PC-9 (cell line): Measurements from ENCODE around the gene TLL2. TPM values are rescaled to one million over a fixed set of nuclear protein-coding genes. Genes with fewer than 3 reads are reported as not detected.

Experiments
- BruUV-seq: library from RNA; stranded (reverse); fragments of 400-500 nt; replicated peaks from 2 replicates; lab custom pipeline; 2021; lab: Mats Ljungman, UMichigan
- CTCF ChIA-PET: fragments of 300-600 bp; sonication (Branson Sonifier 250); formaldehyde crosslinking; loops from one replicate; lab custom pipeline; 2022; ENCODE audit warnings: antibody characterized with exemption; lab: Charles Lee
- POLR2A ChIA-PET: fragments of 300-600 bp; sonication (Branson Sonifier 250); formaldehyde crosslinking; loops from one replicate; lab custom pipeline; 2022; ENCODE audit warnings: antibody characterized with exemption; ENCODE audit not compliant: unreplicated experiment; lab: Charles Lee
- DNase-seq, 2 experiments: peaks; one replicate each; pipeline versions ENCODE4 v3.0.0 to v3.0.0-alpha.2; 2015 to 2022; ENCODE audit warnings: mixed read lengths in 1 of 2
- H2AFZ ChIP-seq: fragments of 200-600 bp; sonication (generic); 2 replicates; pipeline ENCODE4 v1.8.1; 2017; ENCODE audit warnings: antibody characterized with exemption
- H3F3A ChIP-seq: fragments of 200-600 bp; sonication (generic); 2 replicates; pipeline ENCODE4 v1.8.1; 2017; ENCODE audit warnings: antibody characterized with exemption, mild to moderate bottlenecking, low read depth; ENCODE audit not compliant: insufficient read depth
- H3K27ac ChIP-seq: fragments of 200-600 bp; sonication (generic); 2 replicates; pipeline ENCODE4 v1.6.1; 2016; ENCODE audit warnings: mixed run types
- H3K27me3 ChIP-seq: fragments of 200-600 bp; sonication (generic); 2 replicates; pipeline ENCODE4 v1.6.1; 2016; ENCODE audit warnings: low read depth, mixed run types; ENCODE audit not compliant: insufficient read depth
- H3K36me3 ChIP-seq: fragments of 200-600 bp; sonication (generic); 2 replicates; pipeline ENCODE4 v1.6.1; 2016; ENCODE audit warnings: low read depth, mixed run types
- H3K4me1 ChIP-seq: fragments of 200-600 bp; sonication (generic); replicated peaks from 2 replicates; pipeline ENCODE4 v1.6.1; 2016; ENCODE audit warnings: mixed run types; ENCODE audit not compliant: insufficient read depth
- H3K4me2 ChIP-seq: fragments of 200-600 bp; sonication (generic); 2 replicates; pipeline ENCODE4 v1.6.1; 2017; ENCODE audit warnings: mixed run types
- H3K4me3 ChIP-seq: fragments of 200-600 bp; sonication (generic); 2 replicates; pipeline ENCODE4 v1.6.1; 2016; ENCODE audit warnings: mixed run types
- H3K79me2 ChIP-seq: fragments of 200-600 bp; sonication (generic); 2 replicates; pipeline ENCODE4 v1.6.1; 2017; ENCODE audit warnings: low read depth, mixed run types
- H3K9me2 ChIP-seq: fragments of 200-600 bp; sonication (generic); 2 replicates; pipeline ENCODE4 v1.8.1; 2017; ENCODE audit warnings: mild to moderate bottlenecking; ENCODE audit not compliant: insufficient read depth
- H3K9me3 ChIP-seq: fragments of 200-600 bp; sonication (generic); 2 replicates; pipeline ENCODE4 v1.8.1; 2016; ENCODE audit warnings: low read depth; ENCODE audit not compliant: insufficient read depth
- H4K20me1 ChIP-seq: fragments of 200-600 bp; sonication (generic); 2 replicates; pipeline ENCODE4 v1.8.1; 2017; ENCODE audit not compliant: insufficient read depth
- CTCF ChIP-seq: fragments of 200-600 bp; sonication (generic); conservative IDR thresholded peaks from 2 replicates; pipeline ENCODE4 v1.6.1; 2017; ENCODE audit warnings: mixed run types, antibody characterized with exemption, mild to moderate bottlenecking, moderate library complexity
- EZH2 ChIP-seq: fragments of 200-600 bp; sonication (generic); IDR thresholded peaks from 2 replicates; pipeline ENCODE4 v1.8.0; 2017; ENCODE audit warnings: antibody characterized with exemption, low read depth
- intact Hi-C: fragments of 100-400 bp; cut with micrococcal nuclease; formaldehyde crosslinking; loops from one replicate; pipeline ENCODE4 v1.10.0; 2022; ENCODE audit not compliant: unreplicated experiment
- total RNA-seq: library from RNA; stranded (reverse); gene quantifications from 2 replicates; pipeline ENCODE4 v1.2.3, GENCODE V29; 2021

The TLL2 gene
- total RNA-seq, 1 experiment from 2014 or later = not detected

GRCh38 chr10:96389785-96390184 is 123.9 kb downstream of the TLL2 start:
- no peaks in the 10 kb centered on the region for H4K20me1 ChIP-seq
- BruUV-seq = no TSS peak
- H3K4me3 ChIP-seq = no peak overlapping the region
- no peak overlapping the region for H3K27ac ChIP-seq
- ChIA-PET CTCF (no interaction called here), POLR2A (no interaction called here)
- no peaks in the 10 kb centered on the region for H3K9me3 ChIP-seq
- H3K9me2 ChIP-seq = no peaks in the 10 kb centered on the region
- no peak overlapping the region for H2AFZ ChIP-seq
- TF ChIP-seq CTCF (no peak), EZH2 (no peak)
- DNase-seq = no peak
- H3K4me2 ChIP-seq = no peak overlapping the region
- H3K4me1 ChIP-seq = no peaks in the 10 kb centered on the region
- peaks cover 2% of the 10 kb centered on the region; the same call in 1 of the 2 replicates for H3K27me3 ChIP-seq
- no peaks in the 10 kb centered on the region for H3K36me3 ChIP-seq
- H3F3A ChIP-seq = no peaks in the 10 kb centered on the region
- H3K79me2 ChIP-seq = no peaks in the 10 kb centered on the region
- intact Hi-C loops = no loop called here

GRCh38 chr10:96387601-96388000 is 126.1 kb downstream of the TLL2 start:
- Histone ChIP-seq H2AFZ (no peak overlapping the region), H3K9me2 (no peaks in the 10 kb centered on the region), H3K4me2 (no peak overlapping the region), H3K4me3 (no peak overlapping the region), H3K27me3 (no peaks in the 10 kb centered on the region), H3K4me1 (no peaks in the 10 kb centered on the region), H3K9me3 (no peaks in the 10 kb centered on the region), H3K36me3 (no peaks in the 10 kb centered on the region), H3K27ac (no peak overlapping the region), H4K20me1 (no peaks in the 10 kb centered on the region), H3F3A (no peaks in the 10 kb centered on the region), H3K79me2 (no peaks in the 10 kb centered on the region)
- no peak for TF ChIP-seq CTCF
- TF ChIP-seq EZH2 = no peak
- intact Hi-C loops = no loop called here
- BruUV-seq = no TSS peak
- ChIA-PET POLR2A (no interaction called here), CTCF (no interaction called here)
- DNase-seq = no peak

- H2AFZ ChIP-seq = no peak overlapping the region
- CTCF ChIA-PET = no interaction called here
- no peaks in the 10 kb centered on the region for H3K4me1 ChIP-seq
These were observed 126.6 kb downstream of the TLL2 start for GRCh38 chr10:96387161-96387560.

More at GRCh38 chr10:96387161-96387560, 126.6 kb downstream of the TLL2 start:
- Histone ChIP-seq H3K27me3 (no peaks in the 10 kb centered on the region), H3K9me2 (no peaks in the 10 kb centered on the region), H3K36me3 (no peaks in the 10 kb centered on the region), H3K4me3 (no peak overlapping the region), H3K4me2 (no peak overlapping the region), H3K27ac (no peak overlapping the region), H3K9me3 (no peaks in the 10 kb centered on the region), H3K79me2 (no peaks in the 10 kb centered on the region), H3F3A (no peaks in the 10 kb centered on the region), H4K20me1 (no peaks in the 10 kb centered on the region)
- POLR2A ChIA-PET = no interaction called here
- TF ChIP-seq EZH2 (no peak), CTCF (no peak)
- DNase-seq = no peak
- intact Hi-C loops = no loop called here
- no TSS peak for BruUV-seq
